Fibroblast of pulmonary artery (primary cell): Measurements from ENCODE around the gene ARL6IP5.

Source experiments
- DNase-seq: peaks from one replicate; pipeline ENCODE4 v3.0.0-alpha.2; 2010; ENCODE audit warnings: low read depth
- H3K4me3 ChIP-seq: replicated peaks from 2 replicates; pipeline ENCODE4 v1.5.1; 2011; ENCODE audit warnings: low read depth, mild to moderate bottlenecking, control low read depth, low read length, moderate library complexity
- TF ChIP-seq, protein P1 (sequence below): IDR thresholded peaks from 2 replicates; pipeline ENCODE4 v1.5.1; 2011; ENCODE audit warnings: mild to moderate bottlenecking, control low read depth, low read length, inconsistent platforms; ENCODE audit errors: missing control alignments

ARL6IP5 gene

DNA sequence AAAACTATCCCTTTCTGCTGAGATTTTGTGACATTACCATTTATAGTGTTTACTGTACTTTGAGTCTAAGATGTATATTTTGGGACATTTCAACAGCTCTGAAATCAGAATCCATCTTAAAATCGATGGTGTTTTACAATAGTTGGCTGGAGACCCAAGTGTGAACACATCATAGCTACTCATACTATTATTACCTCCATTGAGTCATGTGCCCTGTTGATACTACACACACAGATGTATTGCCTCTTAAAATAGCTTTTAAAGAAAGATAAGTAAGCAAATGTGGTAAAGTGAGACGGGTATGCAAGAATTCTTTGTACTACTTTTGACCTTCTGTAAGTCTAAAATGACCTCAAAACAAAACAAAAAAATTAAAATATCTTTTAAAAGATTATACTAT lies 31.0 kb downstream of the ARL6IP5 start:
- TF ChIP-seq, protein P1, sequence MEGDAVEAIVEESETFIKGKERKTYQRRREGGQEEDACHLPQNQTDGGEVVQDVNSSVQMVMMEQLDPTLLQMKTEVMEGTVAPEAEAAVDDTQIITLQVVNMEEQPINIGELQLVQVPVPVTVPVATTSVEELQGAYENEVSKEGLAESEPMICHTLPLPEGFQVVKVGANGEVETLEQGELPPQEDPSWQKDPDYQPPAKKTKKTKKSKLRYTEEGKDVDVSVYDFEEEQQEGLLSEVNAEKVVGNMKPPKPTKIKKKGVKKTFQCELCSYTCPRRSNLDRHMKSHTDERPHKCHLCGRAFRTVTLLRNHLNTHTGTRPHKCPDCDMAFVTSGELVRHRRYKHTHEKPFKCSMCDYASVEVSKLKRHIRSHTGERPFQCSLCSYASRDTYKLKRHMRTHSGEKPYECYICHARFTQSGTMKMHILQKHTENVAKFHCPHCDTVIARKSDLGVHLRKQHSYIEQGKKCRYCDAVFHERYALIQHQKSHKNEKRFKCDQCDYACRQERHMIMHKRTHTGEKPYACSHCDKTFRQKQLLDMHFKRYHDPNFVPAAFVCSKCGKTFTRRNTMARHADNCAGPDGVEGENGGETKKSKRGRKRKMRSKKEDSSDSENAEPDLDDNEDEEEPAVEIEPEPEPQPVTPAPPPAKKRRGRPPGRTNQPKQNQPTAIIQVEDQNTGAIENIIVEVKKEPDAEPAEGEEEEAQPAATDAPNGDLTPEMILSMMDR = no peak
- peak; percentile 30 for DNase-seq
- H3K4me3 ChIP-seq = no peak overlapping the region

DNA sequence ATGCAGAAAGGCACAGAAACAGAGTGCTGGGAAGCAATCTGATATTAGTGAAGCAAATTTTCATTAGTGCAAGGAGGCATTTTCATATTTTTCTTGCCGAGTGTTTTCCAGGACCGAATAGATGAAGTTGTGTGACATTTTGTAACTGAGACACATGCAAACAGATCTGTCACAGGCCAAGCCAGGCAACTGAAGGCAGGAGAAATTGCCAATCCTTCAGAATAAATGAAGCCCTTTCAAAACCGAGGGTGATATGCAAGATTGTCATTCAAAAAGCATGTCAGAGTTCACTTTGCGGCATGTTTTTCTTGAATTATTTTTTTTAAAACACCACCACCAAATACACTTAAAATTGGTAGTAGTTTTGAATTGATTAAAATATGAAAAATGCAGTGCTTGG lies 31.4 kb downstream of the ARL6IP5 start:
- TF ChIP-seq, protein P1 = no peak

DNA sequence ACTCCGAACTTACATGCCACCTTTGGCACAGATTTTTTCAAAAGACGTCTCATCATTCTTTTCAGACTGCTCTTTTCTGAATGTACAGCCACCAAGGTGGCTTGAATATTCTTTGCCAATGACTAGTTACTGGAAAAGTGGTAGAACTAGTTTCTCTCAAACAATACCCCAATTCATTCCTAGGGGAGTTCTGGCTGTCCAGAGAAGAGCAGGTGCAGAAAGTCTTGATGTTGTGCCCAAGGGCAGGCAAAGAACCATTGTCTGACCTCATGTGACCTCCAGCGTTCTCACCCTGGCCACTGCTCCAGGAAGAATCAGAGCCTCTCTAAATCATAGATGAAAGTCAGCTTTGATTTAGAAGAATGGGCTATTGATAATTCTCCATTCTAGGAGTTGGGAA lies 32.2 kb downstream of the ARL6IP5 start:
- TF ChIP-seq, protein P1 = no peak
- no peak overlapping the region for H3K4me3 ChIP-seq
- DNase-seq = no peak

More for the DNA sequence above, 31.4 kb downstream of the ARL6IP5 start:
- no peak overlapping the region for H3K4me3 ChIP-seq
- no peak for DNase-seq

DNA sequence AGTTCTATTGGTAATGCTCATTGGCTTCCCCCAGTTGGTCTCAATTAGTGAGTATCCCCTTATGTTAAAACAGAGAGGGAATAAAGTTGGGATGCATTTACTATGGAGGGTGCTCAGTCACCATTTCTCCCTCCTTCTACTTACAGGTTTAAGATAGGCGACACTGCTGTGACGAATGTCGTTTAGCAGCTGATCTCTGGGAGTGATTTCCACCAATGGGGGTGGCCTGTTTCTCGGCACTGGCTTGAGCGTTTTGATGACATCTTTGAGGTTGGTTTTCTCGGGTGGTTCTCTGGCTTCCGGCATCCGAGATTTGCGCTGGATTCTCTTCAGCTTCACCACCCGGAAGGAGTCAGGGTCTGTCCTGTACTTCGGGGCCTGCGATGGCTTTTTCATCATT lies 33.8 kb downstream of the ARL6IP5 start:
- no peak overlapping the region for H3K4me3 ChIP-seq
- no peak for DNase-seq
- TF ChIP-seq, protein P1 = no peak

DNA sequence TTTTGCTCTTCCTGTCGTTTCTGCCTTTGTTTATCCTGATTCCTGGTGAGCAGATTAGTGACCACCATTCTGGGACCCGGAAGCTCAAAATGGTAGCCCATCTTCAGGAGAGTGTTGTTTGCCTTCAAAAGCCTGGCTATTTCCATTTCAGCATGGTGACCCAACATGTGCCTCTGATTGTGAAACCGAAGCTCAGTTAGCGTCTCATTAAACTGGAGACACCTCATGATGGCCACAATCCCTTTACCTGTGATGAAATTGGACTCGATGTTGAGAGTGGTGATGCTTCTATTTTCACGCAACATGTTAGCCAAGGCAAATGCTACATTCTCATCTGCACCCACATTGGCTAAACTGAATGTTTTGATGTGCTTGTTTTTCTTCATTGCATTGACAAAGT lies 34.4 kb downstream of the ARL6IP5 start:
- TF ChIP-seq, protein P1 = no peak
- no peak for DNase-seq
- H3K4me3 ChIP-seq = no peak overlapping the region

DNA sequence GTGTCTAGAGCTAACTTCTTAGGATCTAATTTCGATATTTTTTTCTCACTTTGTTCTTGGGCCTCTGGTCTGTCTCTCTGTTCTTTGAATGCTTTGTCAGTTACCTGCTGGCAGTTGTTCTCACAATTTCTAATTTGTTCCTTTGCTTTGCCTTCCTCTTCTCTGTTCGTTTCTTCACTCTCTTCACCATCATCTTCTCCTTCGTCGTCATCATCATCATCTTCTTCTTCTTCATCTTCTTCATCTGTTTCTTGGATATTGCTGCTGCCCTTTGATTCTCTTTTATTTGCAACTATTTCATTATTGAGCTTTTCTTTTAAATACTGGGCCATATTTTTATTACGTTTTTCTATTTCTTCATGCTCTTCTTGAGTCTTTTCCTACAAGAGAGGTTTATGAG lies 34.9 kb downstream of the ARL6IP5 start:
- TF ChIP-seq, protein P1 = no peak
- no peak for DNase-seq
- no peak overlapping the region for H3K4me3 ChIP-seq

DNA sequence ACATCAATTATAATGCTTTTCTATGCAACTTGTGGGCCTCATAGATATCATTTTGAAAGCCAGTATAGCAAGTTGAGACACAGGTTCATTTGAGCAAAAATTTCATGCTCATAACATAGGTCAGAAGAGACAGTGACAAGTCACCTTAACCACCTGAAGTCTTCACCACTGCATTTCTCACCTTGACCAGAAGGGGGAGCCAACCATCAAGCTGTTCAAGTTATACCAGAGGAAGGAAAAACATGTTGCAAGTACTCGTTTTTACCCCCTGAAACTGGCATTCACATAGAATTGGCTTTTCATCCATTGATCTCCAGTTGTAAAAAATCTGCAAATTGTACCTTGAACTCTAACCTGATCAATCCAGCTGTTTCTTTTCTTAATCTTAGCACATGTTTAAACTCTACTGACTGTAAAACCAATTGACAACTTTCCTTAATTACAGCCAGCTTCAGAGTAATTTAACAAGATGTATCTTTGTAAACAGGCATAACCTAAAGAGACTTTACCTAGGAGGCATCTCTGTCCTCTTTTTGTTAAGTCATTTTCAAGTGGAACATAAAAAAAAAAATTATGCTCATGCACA lies 36.2 kb downstream of the ARL6IP5 start:
- TF ChIP-seq, protein P1 = peak; percentile 99
- H3K4me3 ChIP-seq = no peak overlapping the region
- peak; percentile 86 for DNase-seq
